ENCODE measurements around the gene CPS1.

The CPS1 gene

GRCh38 chr2:210556329-210556980 is at the start of gene CPS1:
Gene CPS1, plus strand, starts transcription at chr2:210556599. Its CDS starts 135 bp downstream, at chr2:210556734.
- no peak for DNase-seq

- no peak for DNase-seq
These were observed 40.5 kb upstream of the CPS1 start for GRCh38 chr2:210515911-210516310.

- no peak for DNase-seq
These were observed 39.1 kb upstream of the CPS1 start for GRCh38 chr2:210517264-210517663.

GRCh38 chr2:210519594-210519993 is 36.8 kb upstream of the CPS1 start:
- DNase-seq, result no peak

- DNase-seq, result no peak
These were observed 34.0 kb upstream of the CPS1 start for GRCh38 chr2:210522399-210522798.

GRCh38 chr2:210523650-210524289 is 32.6 kb upstream of the CPS1 start:
- no peak for DNase-seq

- no peak for DNase-seq
These were observed 31.9 kb upstream of the CPS1 start for GRCh38 chr2:210524533-210524932.

- DNase-seq, result no peak
These were observed 29.1 kb upstream of the CPS1 start for GRCh38 chr2:210527286-210527685.

GRCh38 chr2:210528716-210529115 is 27.7 kb upstream of the CPS1 start:
- no peak for DNase-seq

GRCh38 chr2:210531050-210531449 is 25.3 kb upstream of the CPS1 start:
- no peak for DNase-seq

GRCh38 chr2:210531482-210531881 is 24.9 kb upstream of the CPS1 start:
- no peak for DNase-seq

- DNase-seq, result no peak
These were observed 23.0 kb upstream of the CPS1 start for GRCh38 chr2:210533389-210533788.

- no peak for DNase-seq
These were observed 21.5 kb upstream of the CPS1 start for GRCh38 chr2:210534879-210535278.

- DNase-seq, result no peak
These were observed 19.3 kb upstream of the CPS1 start for GRCh38 chr2:210536973-210537650.

GRCh38 chr2:210539035-210539434 is 17.4 kb upstream of the CPS1 start:
- no peak for DNase-seq

- DNase-seq, result no peak
These were observed 16.6 kb upstream of the CPS1 start for GRCh38 chr2:210539578-210540416.

- no peak for DNase-seq
These were observed 15.9 kb upstream of the CPS1 start for GRCh38 chr2:210540471-210540870.

GRCh38 chr2:210540900-210541289 is 15.5 kb upstream of the CPS1 start:
- no peak for DNase-seq

GRCh38 chr2:210541290-210541902 is 15.0 kb upstream of the CPS1 start:
- no peak for DNase-seq

- no peak for DNase-seq
These were observed 12.3 kb upstream of the CPS1 start for GRCh38 chr2:210544007-210544590.

- DNase-seq, result no peak
These were observed 11.6 kb upstream of the CPS1 start for GRCh38 chr2:210544831-210545230.

GRCh38 chr2:210546424-210547208 is 9.8 kb upstream of the CPS1 start:
- DNase-seq, result no peak
